MCF 10A (cell line): ENCODE results near the gene PHACTR1. TPM values are rescaled to one million over a fixed set of nuclear protein-coding genes. Genes with fewer than 3 reads are reported as not detected.

Source experiments
- BruUV-seq: library from RNA; stranded (reverse); fragments of 400-500 nt; replicated peaks from 2 replicates; lab custom pipeline; 2021; lab: Mats Ljungman, UMichigan
- CTCF ChIA-PET: fragments of 300-600 bp; sonication (Branson Sonifier 250); formaldehyde crosslinking; extraction: SDS; loops from one replicate; lab custom pipeline; 2021; ENCODE audit warnings: antibody characterized with exemption, inconsistent platforms; lab: Yijun Ruan, JAX
- POLR2A ChIA-PET: fragments of 300-600, 350-650 bp; sonication (Branson Sonifier 250); formaldehyde crosslinking; extraction: SDS; loops from one replicate; lab custom pipeline; 2020; ENCODE audit warnings: antibody characterized with exemption, inconsistent platforms; lab: Yijun Ruan, JAX
- DNase-seq: peaks from one replicate; pipeline ENCODE4 v3.0.0-alpha.2; 2018; ENCODE audit not compliant: unreplicated experiment
- H3K27ac Mint-ChIP-seq: one replicate; pipeline ENCODE4 v1.8.0; 2022; ENCODE audit warnings: mild to moderate bottlenecking, low read depth, mixed read lengths; ENCODE audit not compliant: unreplicated experiment
- H3K27me3 Mint-ChIP-seq: one replicate; pipeline ENCODE4 v1.8.0; 2022; ENCODE audit warnings: mixed read lengths; ENCODE audit not compliant: insufficient read depth, unreplicated experiment
- H3K36me3 Mint-ChIP-seq: one replicate; pipeline ENCODE4 v1.8.0; 2022; ENCODE audit warnings: mild to moderate bottlenecking, moderate library complexity, mixed read lengths; ENCODE audit not compliant: insufficient read depth, unreplicated experiment
- H3K4me1 Mint-ChIP-seq: one replicate; pipeline ENCODE4 v1.8.0; 2022; ENCODE audit warnings: mixed read lengths; ENCODE audit not compliant: insufficient read depth, unreplicated experiment
- H3K4me3 Mint-ChIP-seq: one replicate; pipeline ENCODE4 v1.8.0; 2022; ENCODE audit warnings: mild to moderate bottlenecking, moderate library complexity, mixed read lengths; ENCODE audit not compliant: unreplicated experiment
- H3K9me3 Mint-ChIP-seq: one replicate; pipeline ENCODE4 v1.8.0; 2022; ENCODE audit warnings: mixed read lengths; ENCODE audit not compliant: unreplicated experiment
- CTCF ChIP-seq: fragments of 200-600 bp; IDR thresholded peaks from one replicate; pipeline ENCODE4 v1.8.0; 2022; ENCODE audit warnings: antibody characterized with exemption, mild to moderate bottlenecking; ENCODE audit not compliant: unreplicated experiment
- intact Hi-C: fragments of 100-400 bp; cut with micrococcal nuclease; formaldehyde crosslinking; loops from 2 replicates; pipeline ENCODE4 v1.14.1; 2022
- total RNA-seq: library from RNA; stranded (reverse); gene quantifications from 2 replicates; pipeline ENCODE4 v1.2.3, GENCODE V29; 2022

The PHACTR1 gene
- total RNA-seq, 1 experiment from 2014 or later, result not detected

GRCh38 chr6:12779772-12780171 is 63.2 kb downstream of the PHACTR1 start:
- intact Hi-C loops, result no loop called here
- Mint-ChIP-seq H3K9me3 (no peaks in the 10 kb centered on the region), H3K4me3 (no peak overlapping the region), H3K27ac (no peak overlapping the region), H3K4me1 (no peaks in the 10 kb centered on the region), H3K36me3 (no peaks in the 10 kb centered on the region), H3K27me3 (peaks cover 29% of the 10 kb centered on the region)
- ChIA-PET CTCF (no interaction called here), POLR2A (no interaction called here)
- no peak for TF ChIP-seq CTCF
- no peak for DNase-seq
- BruUV-seq, result no TSS peak

GRCh38 chr6:12782136-12782535 is 65.6 kb downstream of the PHACTR1 start:
- Mint-ChIP-seq H3K4me1 (no peaks in the 10 kb centered on the region), H3K4me3 (no peak overlapping the region), H3K36me3 (no peaks in the 10 kb centered on the region), H3K9me3 (no peaks in the 10 kb centered on the region), H3K27ac (no peak overlapping the region), H3K27me3 (peaks cover 24% of the 10 kb centered on the region)
- intact Hi-C loops, result no loop called here
- ChIA-PET CTCF (interaction anchor here (0.6 kb wide), 1 partner anchor 205 kb away, joined by 3 read pairs; no protein-coding TSS in a partner anchor), POLR2A (no interaction called here)
- no peak for DNase-seq
- TF ChIP-seq CTCF, result no peak
- BruUV-seq, result no TSS peak

- POLR2A ChIA-PET, result no interaction called here
- intact Hi-C loops, result no loop called here
Observed at GRCh38 chr6:12785301-12785700, 68.7 kb downstream of the PHACTR1 start.

GRCh38 chr6:12785921-12786320 is 69.4 kb downstream of the PHACTR1 start:
- TF ChIP-seq CTCF, result no peak
- no peak for DNase-seq
- no peaks in the 10 kb centered on the region for H3K36me3 Mint-ChIP-seq

More at GRCh38 chr6:12785301-12785700, 68.7 kb downstream of the PHACTR1 start:
- H3K4me3 Mint-ChIP-seq, result no peak overlapping the region
- TF ChIP-seq CTCF, result no peak
- no peaks in the 10 kb centered on the region for H3K4me1 Mint-ChIP-seq
- no peak for DNase-seq
- H3K36me3 Mint-ChIP-seq, result no peaks in the 10 kb centered on the region
- peaks cover 37% of the 10 kb centered on the region for H3K27me3 Mint-ChIP-seq
- no peak overlapping the region for H3K27ac Mint-ChIP-seq
- CTCF ChIA-PET, result no interaction called here
- H3K9me3 Mint-ChIP-seq, result no peaks in the 10 kb centered on the region
- no TSS peak for BruUV-seq

More at GRCh38 chr6:12785921-12786320, 69.4 kb downstream of the PHACTR1 start:
- Mint-ChIP-seq H3K4me1 (no peaks in the 10 kb centered on the region), H3K9me3 (no peaks in the 10 kb centered on the region), H3K27me3 (peaks cover 31% of the 10 kb centered on the region), H3K27ac (no peak overlapping the region), H3K4me3 (no peak overlapping the region)
- CTCF ChIA-PET, result no interaction called here
- POLR2A ChIA-PET, result interaction anchor here (0.6 kb wide), 1 partner anchor 66 kb away, joined by 4 read pairs; no protein-coding TSS in a partner anchor
- intact Hi-C loops, result no loop called here
- BruUV-seq, result no TSS peak
